Measurements from ENCODE around the gene VSTM2L. TPM values are rescaled to one million over a fixed set of nuclear protein-coding genes. Genes with fewer than 3 reads are reported as not detected.

The VSTM2L gene
- total RNA-seq, 4 donors from 2014 or later = 0.54 to 4.0 (median 1.9) TPM

DNA sequence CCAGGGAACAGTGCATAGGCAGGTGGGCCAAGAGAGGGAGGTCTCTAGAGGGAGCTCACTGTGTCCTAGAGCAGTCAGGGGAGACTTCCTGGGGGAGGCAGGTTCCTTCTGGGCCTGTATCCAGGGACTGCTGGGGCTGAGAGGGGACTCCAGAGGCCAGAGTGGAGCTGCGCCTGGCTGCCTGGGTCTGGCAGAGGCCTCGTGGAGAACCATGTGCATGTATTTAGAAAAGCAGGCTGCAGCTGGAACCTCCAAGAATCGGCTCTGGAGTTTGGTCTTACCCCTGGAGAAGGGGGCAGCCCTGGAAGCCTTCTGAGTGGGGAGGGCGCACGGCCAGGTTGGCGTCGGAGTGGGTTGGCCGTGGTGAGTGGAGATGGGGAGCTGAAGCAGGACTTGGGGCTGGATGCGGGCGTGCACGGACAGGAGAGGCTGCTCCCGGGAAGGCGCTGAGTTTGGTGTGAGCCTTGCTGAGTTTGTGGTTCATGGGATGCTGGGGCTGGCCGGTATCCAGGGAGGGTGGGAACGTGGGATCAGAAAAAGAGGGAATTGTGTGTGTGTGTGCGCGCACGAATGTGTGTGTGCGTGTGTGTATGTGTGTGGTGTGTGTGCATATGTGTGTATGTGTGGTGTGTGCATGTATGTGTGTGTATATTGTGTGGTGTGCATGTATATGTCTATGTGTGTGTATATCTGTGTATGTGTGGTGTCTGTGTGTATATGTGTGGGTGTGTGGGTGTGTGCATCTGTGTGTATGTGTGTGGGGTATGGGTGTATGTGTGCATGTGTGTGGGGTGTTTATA lies 10.8 kb downstream of the VSTM2L start:
- intact Hi-C loops (cut with DNase I) = no loop called here
- Histone ChIP-seq H3K36me3 (no peaks in the 10 kb centered on the region), H3K27me3 (peaks cover 5% of the 10 kb centered on the region), H3K27ac (no peak overlapping the region), H3K9me3 (no peaks in the 10 kb centered on the region), H3K4me1 (peaks cover 3 to 14% of the 10 kb centered on the region in 2 donors), H3K4me3 (replicated peaks in 1 of 3) (no peak overlapping the region)
- WGBS, 2 donors = 54% methylated on average over 18 to 19 of the region's 19 CpGs
- DNase-seq = no peak
- TF ChIP-seq, protein P1, sequence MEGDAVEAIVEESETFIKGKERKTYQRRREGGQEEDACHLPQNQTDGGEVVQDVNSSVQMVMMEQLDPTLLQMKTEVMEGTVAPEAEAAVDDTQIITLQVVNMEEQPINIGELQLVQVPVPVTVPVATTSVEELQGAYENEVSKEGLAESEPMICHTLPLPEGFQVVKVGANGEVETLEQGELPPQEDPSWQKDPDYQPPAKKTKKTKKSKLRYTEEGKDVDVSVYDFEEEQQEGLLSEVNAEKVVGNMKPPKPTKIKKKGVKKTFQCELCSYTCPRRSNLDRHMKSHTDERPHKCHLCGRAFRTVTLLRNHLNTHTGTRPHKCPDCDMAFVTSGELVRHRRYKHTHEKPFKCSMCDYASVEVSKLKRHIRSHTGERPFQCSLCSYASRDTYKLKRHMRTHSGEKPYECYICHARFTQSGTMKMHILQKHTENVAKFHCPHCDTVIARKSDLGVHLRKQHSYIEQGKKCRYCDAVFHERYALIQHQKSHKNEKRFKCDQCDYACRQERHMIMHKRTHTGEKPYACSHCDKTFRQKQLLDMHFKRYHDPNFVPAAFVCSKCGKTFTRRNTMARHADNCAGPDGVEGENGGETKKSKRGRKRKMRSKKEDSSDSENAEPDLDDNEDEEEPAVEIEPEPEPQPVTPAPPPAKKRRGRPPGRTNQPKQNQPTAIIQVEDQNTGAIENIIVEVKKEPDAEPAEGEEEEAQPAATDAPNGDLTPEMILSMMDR (IDR thresholded peaks at IDR 0.05) = no peak
- no peak for TF ChIP-seq POLR2A (IDR thresholded peaks at IDR 0.05)

DNA sequence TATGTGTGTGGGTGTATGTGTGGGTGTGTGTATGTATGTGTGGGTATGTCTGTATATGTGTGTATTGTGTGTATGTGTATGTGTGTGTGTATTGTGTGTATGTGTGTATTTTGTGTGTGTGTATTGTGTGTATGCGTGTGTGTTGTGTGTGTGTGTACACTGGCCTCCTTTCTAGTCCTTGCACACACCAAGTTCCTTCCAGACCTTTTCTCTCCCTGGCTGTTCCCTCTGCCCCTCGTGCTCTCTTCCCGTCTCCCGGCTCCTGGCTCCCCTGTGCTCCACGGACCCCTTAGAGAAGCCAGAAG lies 11.4 kb downstream of the VSTM2L start:
- no peak for DNase-seq
- Histone ChIP-seq H3K4me1 (peaks cover 3 to 14% of the 10 kb centered on the region in 2 donors), H3K4me3 (replicated peaks in 1 of 3) (no peak overlapping the region), H3K36me3 (no peaks in the 10 kb centered on the region), H3K9me3 (no peaks in the 10 kb centered on the region), H3K27me3 (peaks cover 5% of the 10 kb centered on the region), H3K27ac (no peak overlapping the region)
- intact Hi-C loops (cut with DNase I) = no loop called here
- 30 to 32% methylated on average over 5 of the region's 5 CpGs for WGBS, 2 donors
- no peak for TF ChIP-seq POLR2A (IDR thresholded peaks at IDR 0.05)
- TF ChIP-seq, protein P1 (IDR thresholded peaks at IDR 0.05) = no peak

DNA sequence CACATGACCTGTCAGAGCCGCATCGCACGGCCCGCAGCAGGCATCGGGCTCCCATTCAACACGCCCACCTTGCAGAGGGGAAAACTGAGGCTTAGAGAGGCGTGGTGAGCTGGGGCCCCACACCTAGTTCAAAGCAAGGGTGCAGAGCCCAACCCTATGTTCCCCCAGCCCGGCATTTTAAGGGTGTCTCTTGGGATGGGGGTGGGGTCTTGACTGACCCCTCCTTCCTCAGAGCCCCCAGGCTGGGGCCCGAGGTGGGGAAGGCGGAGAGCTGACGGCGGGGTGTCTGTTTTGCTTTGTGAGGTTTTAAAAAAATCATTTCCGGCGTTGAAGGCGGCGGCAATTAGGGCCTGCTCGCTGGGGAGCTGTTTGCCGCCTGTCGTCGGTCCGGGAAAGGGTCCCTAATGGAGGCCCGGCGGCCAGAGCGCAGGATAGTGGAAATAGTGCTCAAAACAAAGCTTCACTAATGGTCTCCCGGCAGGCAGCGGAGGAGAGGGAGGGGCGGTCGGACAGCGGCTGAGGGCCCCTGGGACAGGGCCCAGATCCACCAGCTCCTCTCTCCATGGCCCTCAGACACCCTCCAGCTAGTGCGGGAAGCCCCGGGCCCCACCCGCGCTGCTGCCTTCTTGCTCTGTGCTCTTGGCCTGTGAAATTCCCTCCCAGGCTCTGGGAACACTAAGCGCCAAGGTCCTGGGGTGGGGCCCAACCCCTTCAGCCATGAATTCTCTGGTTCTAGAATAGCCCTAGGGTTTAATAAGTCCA lies 11.9 kb downstream of the VSTM2L start:
- Histone ChIP-seq H3K27ac (no peak overlapping the region), H3K4me3 (replicated peaks in 1 of 3) (peak overlapping the region in 1 of 3 donors; percentile 19), H3K9me3 (no peaks in the 10 kb centered on the region), H3K27me3 (peaks cover 5% of the 10 kb centered on the region), H3K36me3 (no peaks in the 10 kb centered on the region), H3K4me1 (peaks cover 3 to 14% of the 10 kb centered on the region in 2 donors)
- TF ChIP-seq, protein P1 (IDR thresholded peaks at IDR 0.05) = no peak
- no peak for TF ChIP-seq POLR2A (IDR thresholded peaks at IDR 0.05)
- DNase-seq = peak; percentile 23 to 28
- intact Hi-C loops (cut with DNase I) = no loop called here
- 6 to 18% methylated on average over 10 to 32 of the region's 34 CpGs for WGBS, 2 donors

DNA sequence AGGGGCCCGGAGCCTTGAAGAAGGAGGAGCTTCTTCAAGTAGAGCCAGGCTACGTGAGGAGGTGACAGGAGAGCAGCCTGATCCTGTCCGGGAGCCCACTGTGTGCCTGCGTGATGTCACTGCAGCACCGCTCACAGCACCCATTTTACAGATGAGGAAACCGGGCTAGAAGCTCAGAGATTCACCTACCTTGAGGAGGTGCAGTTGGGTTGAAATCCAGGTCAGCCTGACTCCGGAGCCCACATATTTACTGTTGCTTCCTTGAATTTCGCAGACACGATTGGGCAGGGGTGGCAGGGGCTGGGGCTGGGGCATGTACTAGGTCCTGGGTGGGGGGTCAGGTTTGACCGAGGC lies 12.5 kb downstream of the VSTM2L start:
- Histone ChIP-seq H3K4me3 (replicated peaks in 1 of 3) (no peak overlapping the region), H3K27ac (no peak overlapping the region), H3K9me3 (no peaks in the 10 kb centered on the region), H3K4me1 (peaks cover 3 to 14% of the 10 kb centered on the region in 2 donors), H3K27me3 (peaks cover 5% of the 10 kb centered on the region), H3K36me3 (no peaks in the 10 kb centered on the region)
- TF ChIP-seq, protein P1 (IDR thresholded peaks at IDR 0.05) = no peak
- no peak for TF ChIP-seq POLR2A (IDR thresholded peaks at IDR 0.05)
- WGBS, 2 donors = 36 to 40% methylated on average over 8 of the region's 10 CpGs
- DNase-seq = no peak
- intact Hi-C loops (cut with DNase I) = no loop called here
